GM12878 (cell line): ENCODE measurements around the gene DBX2. TPM values are rescaled to one million over a fixed set of nuclear protein-coding genes. Genes with fewer than 3 reads are reported as not detected.

Experiments used
- ATAC-seq: fragments of 200-7000 bp; cut with Tn5 transposase; 3 replicates; pipeline ENCODE4 v1.9.1; 2020; ENCODE audit warnings: mild to moderate bottlenecking, moderate library complexity
- BruUV-seq: library from RNA; stranded (reverse); fragments of 400-500 nt; replicated peaks from 2 replicates; lab custom pipeline; 2021; lab: Mats Ljungman, UMichigan
- CTCF ChIA-PET: fragments of 300-600 bp; sonication (Branson Sonifier 250); formaldehyde crosslinking; extraction: SDS; loops from one replicate; lab custom pipeline; 2021; ENCODE audit warnings: inconsistent platforms; lab: Yijun Ruan, JAX
- POLR2A ChIA-PET: fragments of 350-600 bp; formaldehyde crosslinking; extraction: SDS; loops from one replicate; lab custom pipeline; 2021; ENCODE audit warnings: inconsistent platforms; lab: Charles Lee
- RAD21 ChIA-PET: fragments of 300-600 bp; sonication (Branson Sonifier 250); formaldehyde crosslinking; loops from one replicate; lab custom pipeline; 2023; ENCODE audit warnings: antibody characterized with exemption; ENCODE audit not compliant: unreplicated experiment; lab: Charles Lee
- SMC1A ChIA-PET: fragments of 300-600 bp; sonication (Branson Sonifier 250); formaldehyde crosslinking; loops from one replicate; lab custom pipeline; 2023; ENCODE audit not compliant: unreplicated experiment, uncharacterized antibody; lab: Charles Lee
- DNase-seq: peaks from one replicate; pipeline ENCODE4 v3.0.0-alpha.2; 2011; ENCODE audit warnings: low read depth, low spot score
- FAIRE-seq: peaks from 3 replicates; lab custom pipeline; 2011; peaks lifted over from hg19 to GRCh38; lab: Jason Lieb, UNC
- H2AFZ ChIP-seq: 2 replicates; pipeline ENCODE4 v1.6.0; 2011; ENCODE audit warnings: low read depth, low read length, control low read depth; ENCODE audit not compliant: control insufficient read depth
- H3K27ac ChIP-seq: 2 replicates; pipeline ENCODE4 v1.5.1; 2011; ENCODE audit warnings: control low read depth; ENCODE audit not compliant: control insufficient read depth, insufficient read depth
- H3K27me3 ChIP-seq, 2 experiments: replicated peaks in 1 of 2; 2 replicates each; pipeline versions ENCODE4 v1.6.0 to v1.6.1; 2011; ENCODE audit warnings: low read length in 1 of 2; ENCODE audit not compliant: control insufficient read depth in 2 of 2, insufficient read depth in 2 of 2
- H3K36me3 ChIP-seq, 2 experiments: 2 replicates each; pipeline ENCODE4 v1.5.1; 2011; ENCODE audit warnings: low read length in 1 of 2; ENCODE audit not compliant: control insufficient read depth in 2 of 2, insufficient read depth in 2 of 2
- H3K4me1 ChIP-seq: 2 replicates; pipeline ENCODE4 v1.6.1; 2011; ENCODE audit warnings: mild to moderate bottlenecking, low read length, moderate library complexity, mixed read lengths; ENCODE audit not compliant: control insufficient read depth, insufficient read depth
- H3K4me2 ChIP-seq: 2 replicates; pipeline ENCODE4 v1.6.0; 2011; ENCODE audit warnings: control low read depth; ENCODE audit not compliant: control insufficient read depth, insufficient read depth
- H3K4me3 ChIP-seq: fragments of 200-600 bp; sonication (generic); 2 replicates; pipeline ENCODE4 v1.5.1; 2016
- H3K79me2 ChIP-seq: 2 replicates; pipeline ENCODE4 v1.6.0; 2011; ENCODE audit warnings: low read length; ENCODE audit not compliant: control insufficient read depth, insufficient read depth
- H3K9ac ChIP-seq: 2 replicates; pipeline ENCODE4 v1.8.0; 2011; ENCODE audit warnings: low read length, control low read depth, mixed read lengths; ENCODE audit not compliant: control insufficient read depth, insufficient read depth
- H3K9me3 ChIP-seq: replicated peaks from 3 replicates; pipeline ENCODE4 v1.5.1; 2011; ENCODE audit warnings: mild to moderate bottlenecking, low read length; ENCODE audit not compliant: control insufficient read depth, insufficient read depth
- H4K20me1 ChIP-seq: 2 replicates; pipeline ENCODE4 v1.6.0; 2011; ENCODE audit not compliant: control insufficient read depth, insufficient read depth
- JUND ChIP-seq: IDR thresholded peaks from 2 replicates; pipeline ENCODE4 v1.6.1; 2012; ENCODE audit warnings: low read depth, mild to moderate bottlenecking, low read length, improper control_type of control experiment, moderate library complexity
- KAT2A ChIP-seq: conservative IDR thresholded peaks from 2 replicates; pipeline ENCODE4 v1.6.1; 2011; ENCODE audit warnings: low read depth, low read length; ENCODE audit not compliant: control insufficient read depth
- NBN ChIP-seq: fragments of 450-650 bp; IDR thresholded peaks from 2 replicates; pipeline ENCODE4 v1.6.1; 2016
- NR2F1 ChIP-seq: fragments of 450-650 bp; conservative IDR thresholded peaks from 2 replicates; pipeline ENCODE4 v1.6.1; 2017; ENCODE audit warnings: mild to moderate bottlenecking
- ZBTB4 ChIP-seq: fragments of 450-650 bp; formaldehyde crosslinking; IDR thresholded peaks from 2 replicates; pipeline ENCODE4 v1.4.0; 2022; ENCODE audit warnings: mild to moderate bottlenecking, moderate library complexity
- in situ Hi-C: fragments of 300-500 bp; cut with MboI; formaldehyde crosslinking; loops from 9 replicates; pipeline ENCODE4 v1.14.3; 2018; ENCODE audit warnings: mixed read lengths
- intact Hi-C: fragments of 100-400 bp; cut with micrococcal nuclease; formaldehyde crosslinking; loops from one replicate; pipeline ENCODE4 v1.14.2; 2022; ENCODE audit not compliant: unreplicated experiment
- polyA plus RNA-seq, 11 experiments: library from polyadenylated mRNA; depleted of rRNA in 4 of 11; unstranded in 6 of 11; stranded (reverse) in 5 of 11; fragments of >200 nt; fragmentation: Nextera tagmentation in 4 of 11; fragmentation: Illumina TruSeq in 1 of 11; extraction: Ambion mirVana in 4 of 11; extraction: Trizol in 1 of 11; gene quantifications; 1 replicate in 1 of 11; 2 replicates in 10 of 11; pipeline versions ENCODE4 v1.2.1 to v1.2.3, GENCODE V29; 2011 to 2016; ENCODE audit warnings: inconsistent platforms in 2 of 11, missing spikeins in 2 of 11, low read depth in 1 of 11
- total RNA-seq, 4 experiments: library from RNA; depleted of rRNA in 3 of 4; stranded (reverse); fragments of >200 nt in 3 of 4; fragmentation: Illumina TruSeq in 1 of 4; extraction: Trizol in 1 of 4; gene quantifications; 2 replicates each; pipeline versions ENCODE4 v1.2.1 to v1.2.3, GENCODE V29; 2013 to 2021

Gene DBX2
- total and polyA plus RNA-seq, 10 of the 15 experiments (the other 5 are each of a cell fraction or from before 2014, with no cell fraction given) = not detected

- TF ChIP-seq ZBTB4 (CRISPR knock-in tag) (no peak), NR2F1 (no peak)
Measured at GRCh38 chr12:45010059-45010458, 40.8 kb downstream of the DBX2 start (continued).

GRCh38 chr12:45008211-45008610 is 42.7 kb downstream of the DBX2 start:
- SMC1A ChIA-PET = no interaction called here
- ATAC-seq = no peak
- H3K4me1 ChIP-seq = no peaks in the 10 kb centered on the region
- intact Hi-C loops (no loop called here), in situ Hi-C loops (no loop called here)
- CTCF ChIA-PET = no interaction called here
- POLR2A ChIA-PET = no interaction called here
- no peak for DNase-seq
- no peak overlapping the region for H3K27ac ChIP-seq
- no TSS peak for BruUV-seq
- RAD21 ChIA-PET = no interaction called here
- FAIRE-seq = no peak
- H3K4me2 ChIP-seq = no peak overlapping the region
- no peak overlapping the region for H3K4me3 ChIP-seq
- no peak overlapping the region for H2AFZ ChIP-seq
- H3K9me3 ChIP-seq = no peaks in the 10 kb centered on the region
- H3K79me2 ChIP-seq = no peaks in the 10 kb centered on the region
- TF ChIP-seq KAT2A (no peak), JUND (no peak), NBN (no peak)
- H3K9ac ChIP-seq = no peak overlapping the region
- no peaks in the 10 kb centered on the region for H4K20me1 ChIP-seq
- no peaks in the 10 kb centered on the region for H3K27me3 ChIP-seq
- no peaks in the 10 kb centered on the region for H3K36me3 ChIP-seq
